BLaER1 (cell line): ENCODE measurements around the gene ICA1.
"Not testable (repeated sequence)": the region's sequence is repeated elsewhere in the genome, so short reads cannot be mapped to it uniquely, and the experiment has no call there.

ENCODE experiments used
- H3K27ac ChIP-seq: shearing (Covaris generic); formaldehyde crosslinking; 2 replicates; pipeline ENCODE4 v1.8.1; 2022
- H3K27me3 ChIP-seq: shearing (Covaris generic); formaldehyde crosslinking; 2 replicates; pipeline ENCODE4 v1.8.1; 2022
- H3K36me3 ChIP-seq: shearing (Covaris generic); formaldehyde crosslinking; 2 replicates; pipeline ENCODE4 v1.8.1; 2022
- H3K4me1 ChIP-seq: shearing (Covaris generic); formaldehyde crosslinking; 2 replicates; pipeline ENCODE4 v1.8.1; 2022
- H3K4me2 ChIP-seq: shearing (Covaris generic); formaldehyde crosslinking; 2 replicates; pipeline ENCODE4 v1.8.1; 2022
- H3K4me3 ChIP-seq: shearing (Covaris generic); formaldehyde crosslinking; 2 replicates; pipeline ENCODE4 v1.8.1; 2022
- H3K9ac ChIP-seq: shearing (Covaris generic); formaldehyde crosslinking; 2 replicates; pipeline ENCODE4 v1.8.1; 2022
- H3K9me3 ChIP-seq: shearing (Covaris generic); formaldehyde crosslinking; 2 replicates; pipeline ENCODE4 v1.8.1; 2022
- H4K20me1 ChIP-seq: shearing (Covaris generic); formaldehyde crosslinking; 2 replicates; pipeline ENCODE4 v1.8.1; 2022
- Cebpa-rat ChIP-seq: shearing (Covaris generic); IDR thresholded peaks from 2 replicates; pipeline ENCODE4 v1.8.1; 2022

ICA1 gene

GRCh38 chr7:8261711-8262695 is at the start of gene ICA1:
Gene ICA1, minus strand, starts transcription at chr7:8262167. Its CDS starts 26,241 bp downstream, at chr7:8235926.
- TF ChIP-seq Cebpa-rat = no peak
- no peaks in the 10 kb centered on the region for H4K20me1 ChIP-seq
- H3K27ac ChIP-seq = no peak within 1 kb of the TSS
- no peaks in the 10 kb centered on the region for H3K36me3 ChIP-seq
- peaks cover 10% of the 10 kb centered on the region for H3K4me1 ChIP-seq
- H3K9ac ChIP-seq = peak within 1 kb of the TSS; percentile 63
- no peaks in the 10 kb centered on the region for H3K9me3 ChIP-seq
- peak within 1 kb of the TSS; percentile 91 for H3K4me2 ChIP-seq
- H3K27me3 ChIP-seq = peaks cover 29% of the 10 kb centered on the region
- H3K4me3 ChIP-seq = peak within 1 kb of the TSS; percentile 79

GRCh38 chr7:8310876-8311275 is 48.9 kb upstream of the ICA1 start:
- H3K36me3 ChIP-seq = no peaks in the 10 kb centered on the region
- no peaks in the 10 kb centered on the region for H4K20me1 ChIP-seq
- no peak overlapping the region for H3K27ac ChIP-seq
- TF ChIP-seq Cebpa-rat = no peak
- peaks cover 21% of the 10 kb centered on the region for H3K9me3 ChIP-seq
- no peak overlapping the region for H3K4me2 ChIP-seq
- no peak overlapping the region for H3K9ac ChIP-seq
- no peak overlapping the region for H3K4me3 ChIP-seq
- H3K4me1 ChIP-seq = no peaks in the 10 kb centered on the region
- no peaks in the 10 kb centered on the region for H3K27me3 ChIP-seq

- H3K9me3 ChIP-seq = 0 out of 2 replicates have a peak, but pooled peaks cover 3% of the 10 kb centered on the region
- no peak for TF ChIP-seq Cebpa-rat
- no peaks in the 10 kb centered on the region for H4K20me1 ChIP-seq
- no peak overlapping the region for H3K4me3 ChIP-seq
- no peak overlapping the region for H3K4me2 ChIP-seq
- no peaks in the 10 kb centered on the region for H3K27me3 ChIP-seq
- H3K27ac ChIP-seq = no peak overlapping the region
- H3K4me1 ChIP-seq = no peaks in the 10 kb centered on the region
- H3K36me3 ChIP-seq = no peaks in the 10 kb centered on the region
- no peak overlapping the region for H3K9ac ChIP-seq
Observed at GRCh38 chr7:8305625-8306388, 43.8 kb upstream of the ICA1 start.

GRCh38 chr7:8305104-8305503 is 43.1 kb upstream of the ICA1 start:
- Histone ChIP-seq H3K27ac (no peak overlapping the region), H3K9ac (no peak overlapping the region), H3K4me3 (no peak overlapping the region), H3K36me3 (no peaks in the 10 kb centered on the region), H3K4me1 (no peaks in the 10 kb centered on the region), H3K4me2 (no peak overlapping the region), H3K9me3 (0 out of 2 replicates have a peak, but pooled peaks cover 3% of the 10 kb centered on the region), H4K20me1 (no peaks in the 10 kb centered on the region), H3K27me3 (no peaks in the 10 kb centered on the region)
- no peak for TF ChIP-seq Cebpa-rat

- no peaks in the 10 kb centered on the region for H3K4me1 ChIP-seq
- H3K27ac ChIP-seq = no peak overlapping the region
- no peaks in the 10 kb centered on the region for H4K20me1 ChIP-seq
- H3K4me3 ChIP-seq = no peak overlapping the region
- no peaks in the 10 kb centered on the region for H3K36me3 ChIP-seq
- 0 out of 2 replicates have a peak, but pooled peaks cover under 1% of the 10 kb centered on the region for H3K9me3 ChIP-seq
- TF ChIP-seq Cebpa-rat = no peak
- no peak overlapping the region for H3K9ac ChIP-seq
- no peaks in the 10 kb centered on the region for H3K27me3 ChIP-seq
- no peak overlapping the region for H3K4me2 ChIP-seq
Observed at GRCh38 chr7:8303904-8304528, 42.0 kb upstream of the ICA1 start.

GRCh38 chr7:8297023-8297422 is 35.1 kb upstream of the ICA1 start:
- H3K9me3 ChIP-seq = not testable (repeated sequence)

GRCh38 chr7:8296362-8296659 is 34.3 kb upstream of the ICA1 start:
- H3K9me3 ChIP-seq = no peaks in the 10 kb centered on the region
- H3K27ac ChIP-seq = no peak overlapping the region
- H3K27me3 ChIP-seq = no peaks in the 10 kb centered on the region
- no peak overlapping the region for H3K4me3 ChIP-seq
- no peaks in the 10 kb centered on the region for H3K4me1 ChIP-seq
- no peaks in the 10 kb centered on the region for H3K36me3 ChIP-seq
- H4K20me1 ChIP-seq = no peaks in the 10 kb centered on the region
- H3K4me2 ChIP-seq = no peak overlapping the region
- TF ChIP-seq Cebpa-rat = no peak
- no peak overlapping the region for H3K9ac ChIP-seq

More at GRCh38 chr7:8297023-8297422, 35.1 kb upstream of the ICA1 start:
- H3K9ac ChIP-seq, H3K27ac ChIP-seq, H3K27me3 ChIP-seq, H3K4me1 ChIP-seq, H4K20me1 ChIP-seq, H3K4me3 ChIP-seq, H3K36me3 ChIP-seq, H3K4me2 ChIP-seq: not testable (repeated sequence)

- Histone ChIP-seq H3K9ac (no peak overlapping the region), H3K27me3 (no peaks in the 10 kb centered on the region), H3K4me1 (no peaks in the 10 kb centered on the region), H3K27ac (no peak overlapping the region), H3K9me3 (no peaks in the 10 kb centered on the region), H3K4me2 (no peak overlapping the region), H3K4me3 (no peak overlapping the region), H4K20me1 (no peaks in the 10 kb centered on the region), H3K36me3 (no peaks in the 10 kb centered on the region)
- TF ChIP-seq Cebpa-rat = no peak
Observed at GRCh38 chr7:8295638-8296361, 33.8 kb upstream of the ICA1 start.

GRCh38 chr7:8291397-8292141 is 29.6 kb upstream of the ICA1 start:
- H4K20me1 ChIP-seq = no peaks in the 10 kb centered on the region
- no peak overlapping the region for H3K4me3 ChIP-seq
- H3K27ac ChIP-seq = no peak overlapping the region
- H3K9ac ChIP-seq = no peak overlapping the region
- no peak for TF ChIP-seq Cebpa-rat
- no peak overlapping the region for H3K4me2 ChIP-seq
- H3K27me3 ChIP-seq = no peaks in the 10 kb centered on the region
- no peaks in the 10 kb centered on the region for H3K4me1 ChIP-seq
- H3K9me3 ChIP-seq = no peaks in the 10 kb centered on the region
- H3K36me3 ChIP-seq = no peaks in the 10 kb centered on the region
